Stimulated activated naive CD8-positive, alpha-beta T cell treated with anti-CD3 and anti-CD28 coated beads, Interleukin-15, amount 100 ng/mL, for 72 hours (primary cell): Measurements from ENCODE around the gene SALL3.

Source experiments
- ATAC-seq: fragments of 150-1000 bp; cut with Tn5 transposase; 2 replicates; pipeline ENCODE4 v1.10.0; 2021; ENCODE audit warnings: mild to moderate bottlenecking, moderate library complexity
- DNase-seq, 2 donors: peaks; one replicate each; pipeline ENCODE4 v3.0.0; 2021 to 2022
- H3K27ac Mint-ChIP-seq, 2 donors: one replicate each; pipeline ENCODE4 v1.8.0; 2022; ENCODE audit warnings: mild to moderate bottlenecking in 2 of 2, mixed read lengths in 2 of 2, moderate library complexity in 2 of 2
- H3K27me3 Mint-ChIP-seq: one replicate; pipeline ENCODE4 v1.8.0; 2022; ENCODE audit warnings: mixed read lengths
- H3K4me1 Mint-ChIP-seq: one replicate; pipeline ENCODE4 v1.8.0; 2022; ENCODE audit warnings: mild to moderate bottlenecking, mixed read lengths
- H3K4me3 Mint-ChIP-seq, 2 donors: one replicate each; pipeline ENCODE4 v1.8.0; 2022; ENCODE audit warnings: mild to moderate bottlenecking in 2 of 2, mixed read lengths in 2 of 2, moderate library complexity in 1 of 2
- H3K9me3 Mint-ChIP-seq, 2 donors: one replicate each; pipeline ENCODE4 v1.8.0; 2022; ENCODE audit warnings: mixed read lengths in 2 of 2

Gene SALL3

DNA sequence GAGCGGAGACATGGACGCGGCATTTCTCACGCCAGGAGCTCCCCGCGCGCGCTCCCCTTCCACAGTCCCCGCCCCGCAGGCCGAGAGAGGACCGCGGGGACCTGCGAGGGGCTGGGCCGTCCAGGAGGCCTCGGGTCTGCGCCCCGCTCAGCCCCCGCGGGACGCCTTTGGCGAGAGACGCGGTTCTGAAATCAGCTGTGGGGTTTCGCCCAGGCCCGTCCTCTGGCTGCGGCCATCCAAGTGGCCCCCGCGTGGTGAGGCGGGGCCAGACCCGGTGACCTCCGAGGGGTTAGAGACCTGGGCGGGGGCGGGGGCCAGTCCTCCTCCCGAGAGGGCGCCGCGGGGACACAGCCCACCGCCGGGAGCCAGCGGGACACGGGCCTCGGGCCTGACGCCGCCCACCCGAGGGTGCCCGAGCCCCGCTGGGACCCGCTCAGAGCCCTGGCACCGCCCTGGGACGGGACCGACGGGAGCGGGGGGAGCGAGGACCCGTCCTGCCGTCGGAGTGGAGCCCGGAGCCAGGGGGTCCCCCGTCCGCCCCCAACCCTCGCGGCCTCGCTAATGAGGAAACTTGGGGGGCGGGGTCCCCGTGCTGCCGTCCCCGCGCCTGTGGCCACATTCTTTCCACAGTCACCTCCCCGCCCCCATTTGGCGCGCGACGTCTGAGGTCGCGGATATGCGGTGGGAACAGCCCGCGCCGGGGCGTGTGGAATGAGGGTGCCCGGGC lies 6.1 kb upstream of the SALL3 start:
- Mint-ChIP-seq H3K4me1 (peaks cover 28% of the 10 kb centered on the region), H3K4me3 (peak overlapping the region in 1 of 2 donors; percentile 36), H3K27me3 (peaks cover 97% of the 10 kb centered on the region), H3K27ac (no peak overlapping the region), H3K9me3 (no peaks in the 10 kb centered on the region)
- DNase-seq: no peak
- peak; percentile 28 for ATAC-seq

DNA sequence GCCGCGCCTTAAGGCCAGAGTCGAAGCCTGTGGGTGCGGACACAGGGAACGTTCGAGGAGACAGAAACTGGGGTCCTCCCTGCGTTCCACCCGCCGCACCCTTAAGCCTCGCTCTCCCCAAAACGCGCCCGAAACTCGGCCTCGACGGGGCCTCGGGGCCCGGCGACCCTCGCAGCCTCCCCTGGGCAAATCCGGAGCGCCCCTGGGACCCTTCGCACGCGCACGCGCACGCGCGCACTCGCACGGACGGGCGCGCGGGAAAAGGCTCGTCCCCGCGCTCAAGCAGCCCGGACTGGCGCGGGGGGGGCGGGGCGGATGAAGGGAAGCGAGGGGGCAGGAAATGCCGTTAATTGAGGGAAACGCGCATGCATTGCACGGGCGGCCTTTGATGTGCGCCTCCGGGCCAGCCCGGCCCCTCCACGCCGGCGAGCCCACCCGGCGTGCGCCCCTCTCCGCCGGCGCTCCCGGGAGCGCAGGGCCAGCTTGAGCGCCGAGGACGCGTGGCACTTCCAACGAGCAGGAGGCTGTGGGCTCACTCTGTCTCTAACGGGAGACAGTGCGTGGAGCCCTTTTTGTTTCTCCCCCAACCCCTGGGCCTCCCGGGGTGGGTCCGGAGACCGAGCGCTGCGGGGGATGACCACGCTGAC lies 5.4 kb upstream of the SALL3 start:
- no peak for ATAC-seq
- no peaks in the 10 kb centered on the region for H3K9me3 Mint-ChIP-seq
- no peak for DNase-seq
- no peak overlapping the region for H3K27ac Mint-ChIP-seq
- H3K4me3 Mint-ChIP-seq: peak overlapping the region in 1 of 2 donors; percentile 39
- H3K4me1 Mint-ChIP-seq: peaks cover 28% of the 10 kb centered on the region
- peaks cover 94% of the 10 kb centered on the region for H3K27me3 Mint-ChIP-seq

DNA sequence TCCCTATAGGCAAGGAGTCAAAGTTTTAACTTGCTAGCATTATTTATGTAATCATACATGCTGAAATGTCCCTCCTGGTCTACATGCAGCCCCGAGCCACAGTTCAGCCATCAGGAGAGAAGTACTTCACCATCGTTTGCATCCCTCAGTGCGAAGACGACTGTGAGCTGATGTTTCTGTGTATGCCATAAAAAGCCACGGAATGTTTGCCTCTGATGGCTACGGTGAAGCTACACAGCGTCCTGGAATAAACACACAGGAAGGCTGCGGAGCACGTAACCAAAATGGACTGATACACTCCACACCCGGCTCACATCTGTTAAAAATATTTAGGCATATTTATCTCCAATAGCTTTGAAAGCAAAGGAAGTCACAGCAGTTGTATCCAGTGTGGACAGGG lies 4.3 kb upstream of the SALL3 start:
- no peaks in the 10 kb centered on the region for H3K9me3 Mint-ChIP-seq
- no peak for ATAC-seq
- H3K27ac Mint-ChIP-seq: peak overlapping the region in 1 of 2 donors; percentile 34
- no peak overlapping the region for H3K4me3 Mint-ChIP-seq
- peaks cover 28% of the 10 kb centered on the region for H3K4me1 Mint-ChIP-seq
- DNase-seq: no peak
- peaks cover 83% of the 10 kb centered on the region for H3K27me3 Mint-ChIP-seq

DNA sequence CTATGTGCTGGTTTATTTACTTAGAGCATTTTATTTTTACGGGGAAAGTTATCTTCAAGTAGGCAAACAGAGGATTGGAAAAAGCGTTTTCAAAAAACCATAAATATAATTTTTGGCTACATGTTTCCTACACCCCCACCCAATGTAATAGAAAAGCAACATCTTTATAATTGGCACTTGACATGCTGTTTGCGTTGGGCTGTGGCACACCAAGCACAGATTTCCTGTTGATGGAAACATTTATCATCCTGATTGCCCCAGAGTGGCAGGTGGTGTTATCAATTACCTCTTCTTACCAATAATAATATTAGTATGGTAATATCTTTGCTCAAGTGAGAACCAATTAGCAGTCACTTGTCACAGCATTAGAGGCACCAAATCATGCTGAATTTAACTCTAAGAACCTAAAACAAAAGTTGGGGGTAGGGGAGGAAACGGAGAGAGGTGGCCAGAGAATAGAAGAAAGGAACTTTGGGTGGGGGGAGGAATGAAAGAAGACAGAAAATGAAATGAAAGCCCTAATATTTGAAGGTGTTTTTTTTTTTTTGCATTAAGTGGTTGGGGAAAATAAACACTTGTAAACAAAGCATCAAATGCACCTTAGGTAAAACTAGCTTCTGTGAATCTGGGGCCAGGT lies 3.8 kb upstream of the SALL3 start:
- peaks cover 28% of the 10 kb centered on the region for H3K4me1 Mint-ChIP-seq
- peaks cover 80% of the 10 kb centered on the region for H3K27me3 Mint-ChIP-seq
- H3K27ac Mint-ChIP-seq: no peak overlapping the region
- no peak for ATAC-seq
- no peak overlapping the region for H3K4me3 Mint-ChIP-seq
- no peaks in the 10 kb centered on the region for H3K9me3 Mint-ChIP-seq
- DNase-seq: no peak

DNA sequence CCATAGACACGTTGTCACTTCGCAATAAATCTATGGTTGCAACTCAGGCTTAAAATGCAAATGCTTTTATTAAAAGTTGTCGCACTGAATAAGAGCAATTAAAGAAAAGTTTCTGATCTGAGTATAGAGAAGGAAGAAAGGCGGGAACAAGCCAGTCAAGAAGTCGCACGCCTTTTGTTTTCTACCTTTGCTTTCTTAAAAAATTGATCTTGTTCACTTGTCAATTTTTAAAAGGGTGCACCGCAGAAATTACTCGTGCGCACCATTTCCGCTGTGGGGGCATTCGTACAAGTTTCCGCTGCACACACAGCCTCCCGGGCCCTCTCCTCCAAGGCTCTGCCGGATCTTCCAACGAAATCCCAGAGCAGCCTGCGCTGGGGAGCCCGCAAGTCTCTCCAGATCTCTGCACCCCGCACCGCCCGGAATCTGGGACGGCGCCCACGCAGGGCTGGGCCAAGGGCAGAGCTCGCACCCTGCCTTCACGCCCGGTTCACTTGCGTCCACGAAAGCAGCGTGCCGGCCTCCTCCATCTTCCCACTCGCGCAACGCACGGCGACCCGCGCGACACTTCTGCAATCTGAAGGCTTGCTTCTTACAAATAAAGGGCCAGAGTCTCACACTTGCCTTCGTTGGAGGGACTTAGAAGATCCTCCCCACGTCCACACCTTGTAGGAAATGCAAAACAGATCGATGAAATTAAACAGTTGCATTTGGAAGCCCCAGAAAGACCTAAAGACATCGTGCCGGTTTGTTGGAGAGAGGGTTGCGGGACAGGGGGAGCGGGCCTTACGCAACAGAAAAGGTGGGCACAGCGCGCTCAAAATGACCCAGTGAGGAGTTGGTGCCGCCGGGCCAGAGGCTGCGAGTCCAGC lies 2.6 kb upstream of the SALL3 start:
- Mint-ChIP-seq H3K4me1 (peaks cover 28% of the 10 kb centered on the region), H3K9me3 (no peaks in the 10 kb centered on the region), H3K4me3 (peak overlapping the region in 1 of 2 donors; percentile 50), H3K27ac (no peak overlapping the region), H3K27me3 (peaks cover 80% of the 10 kb centered on the region)
- ATAC-seq (no peak), DNase-seq (no peak)

DNA sequence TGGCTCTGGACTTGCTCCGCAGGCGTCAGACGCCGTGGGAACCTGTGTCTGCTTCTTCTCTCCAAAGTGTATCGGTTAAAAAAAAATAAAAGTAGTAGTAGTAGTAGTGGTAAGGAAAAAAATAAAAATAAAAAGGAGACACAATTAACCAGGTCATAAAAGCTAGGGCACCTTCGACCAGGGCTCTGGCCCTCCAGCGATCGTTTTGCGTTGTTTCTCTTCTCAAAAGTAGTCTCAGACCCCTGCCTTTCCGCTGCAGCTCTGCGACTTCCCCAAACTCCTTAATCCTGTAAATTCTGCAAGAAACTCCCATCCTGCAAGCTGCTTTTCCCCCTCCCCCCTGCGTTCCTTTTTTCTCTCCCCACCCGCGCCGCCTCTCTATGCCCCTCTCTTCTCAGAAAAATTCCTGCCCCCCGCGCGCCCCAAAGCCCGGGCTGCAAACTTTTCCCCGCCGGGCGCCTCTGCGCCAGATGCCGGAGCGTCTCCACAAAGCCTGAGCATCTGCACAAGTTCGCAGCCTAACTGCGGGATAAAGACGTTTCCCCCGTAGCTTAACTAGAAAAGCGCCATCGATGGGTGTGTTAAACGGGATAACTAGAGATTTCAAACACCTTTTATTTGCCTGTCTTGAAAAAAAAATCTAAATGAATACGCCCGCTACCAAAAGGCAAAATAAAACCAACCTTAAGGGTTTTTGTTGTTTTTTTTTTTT lies 1.8 kb upstream of the SALL3 start:
- Mint-ChIP-seq H3K4me1 (peaks cover 27% of the 10 kb centered on the region), H3K9me3 (no peaks in the 10 kb centered on the region), H3K27me3 (peaks cover 80% of the 10 kb centered on the region), H3K27ac (no peak overlapping the region), H3K4me3 (peak overlapping the region; percentile 50 to 66)
- DNase-seq: no peak
- ATAC-seq: no peak

DNA sequence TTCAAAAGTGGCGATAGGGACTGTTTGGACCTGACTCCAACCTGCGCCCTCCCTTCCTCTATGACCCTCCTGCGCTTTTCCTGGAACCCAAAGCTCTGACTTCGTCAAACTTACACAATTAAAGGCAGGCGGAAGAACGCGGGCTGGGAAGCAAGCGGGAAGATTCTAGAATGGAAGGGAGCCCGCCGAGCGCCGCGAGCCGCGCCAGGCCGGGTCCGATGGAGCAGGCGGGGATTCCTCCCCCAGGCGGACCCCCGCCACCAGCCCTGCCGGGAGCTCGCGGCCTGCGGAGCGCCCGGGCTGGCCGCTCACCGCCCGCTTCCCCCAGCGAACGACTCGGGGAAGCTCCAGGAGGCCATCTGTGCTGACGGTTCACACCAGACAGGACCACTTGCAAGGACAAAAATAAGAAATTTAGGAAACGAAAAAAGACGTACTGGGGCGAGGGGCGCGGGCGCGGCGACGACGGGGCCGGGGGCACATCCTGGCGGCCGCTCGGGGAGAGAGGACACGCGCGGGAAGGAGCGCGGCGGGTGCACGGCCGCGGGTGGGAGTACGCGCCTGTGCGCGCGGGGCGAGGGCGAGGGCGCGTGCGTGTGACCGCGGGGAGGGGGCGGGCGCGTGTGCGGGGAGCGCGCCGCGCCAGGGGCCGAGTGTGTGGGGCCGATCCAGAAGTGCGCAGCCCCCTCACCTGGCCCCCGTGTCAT lies 1.1 kb upstream of the SALL3 start:
- Mint-ChIP-seq H3K27me3 (peaks cover 79% of the 10 kb centered on the region), H3K9me3 (no peaks in the 10 kb centered on the region), H3K4me1 (peaks cover 23% of the 10 kb centered on the region), H3K27ac (no peak overlapping the region), H3K4me3 (peak overlapping the region; percentile 60 to 66)
- no peak for DNase-seq
- ATAC-seq: no peak

DNA sequence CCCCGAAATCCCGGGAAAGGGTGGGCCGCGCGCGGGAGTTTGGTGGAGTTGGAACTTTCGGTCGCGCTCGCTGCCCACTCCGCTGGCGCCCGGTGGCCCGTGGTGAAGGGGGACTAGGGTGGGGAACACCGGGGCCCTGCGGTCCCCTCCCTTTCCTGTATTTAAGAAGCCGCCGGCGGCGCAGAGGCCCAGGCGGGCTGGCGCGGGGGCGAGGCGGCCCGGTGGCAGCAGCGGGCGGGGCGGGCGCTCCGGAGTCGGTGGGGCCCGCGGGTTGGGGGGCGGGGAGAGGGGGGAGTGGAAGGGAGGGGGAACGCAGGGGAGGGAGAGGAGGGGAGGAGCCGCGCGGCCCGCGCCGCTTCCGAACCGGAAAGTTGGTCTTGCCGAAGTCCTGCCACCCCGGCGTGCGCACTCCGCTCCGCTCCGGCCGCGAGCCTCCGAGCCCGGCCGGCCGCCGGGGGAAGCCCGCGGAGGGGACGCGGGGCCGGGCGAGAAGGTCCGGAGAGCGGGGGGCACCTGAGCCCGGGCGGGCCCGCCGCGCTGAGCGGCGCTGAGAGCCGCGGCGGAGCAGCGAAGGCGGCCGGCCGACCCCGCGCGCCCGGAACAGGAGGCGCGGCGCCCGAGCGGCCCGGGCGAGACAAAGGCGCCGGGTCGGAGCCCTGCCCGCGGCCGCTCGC lies 425 bp upstream of the SALL3 start:
- DNase-seq (no peak), ATAC-seq (peak; percentile 39)
- H3K27ac Mint-ChIP-seq: no peak overlapping the region
- peaks cover 23% of the 10 kb centered on the region for H3K4me1 Mint-ChIP-seq
- H3K27me3 Mint-ChIP-seq: peaks cover 79% of the 10 kb centered on the region
- no peak overlapping the region for H3K4me3 Mint-ChIP-seq
- H3K9me3 Mint-ChIP-seq: no peaks in the 10 kb centered on the region

DNA sequence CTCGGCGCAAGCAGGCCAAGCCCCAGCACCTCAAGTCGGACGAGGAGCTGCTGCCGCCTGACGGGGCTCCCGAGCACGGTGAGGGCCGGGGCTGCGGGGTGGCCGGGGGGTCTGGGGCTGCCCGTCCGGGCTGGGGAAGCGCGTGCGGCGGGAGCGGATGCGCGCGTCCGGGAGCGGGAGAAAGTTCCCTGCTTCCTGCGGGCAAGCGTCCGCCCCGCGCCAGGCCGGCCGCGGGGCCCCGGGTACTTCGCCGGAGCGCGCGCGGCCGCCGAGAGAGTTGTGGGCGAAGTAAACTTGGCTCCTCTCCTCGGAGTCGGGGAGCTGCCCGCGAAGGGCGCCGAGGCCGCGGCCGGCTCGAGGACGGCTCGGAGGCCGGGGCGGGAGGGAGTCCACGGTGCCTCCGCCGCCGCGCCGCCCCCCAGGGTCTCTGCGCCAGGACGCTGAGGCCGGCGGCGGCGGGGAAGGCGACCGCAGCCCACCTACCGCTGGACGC lies 707 bp downstream of the SALL3 start:
- Mint-ChIP-seq H3K27ac (no peak overlapping the region), H3K9me3 (no peaks in the 10 kb centered on the region), H3K4me3 (no peak overlapping the region), H3K27me3 (peaks cover 77% of the 10 kb centered on the region), H3K4me1 (peaks cover 17% of the 10 kb centered on the region)
- DNase-seq (no peak), ATAC-seq (no peak)

DNA sequence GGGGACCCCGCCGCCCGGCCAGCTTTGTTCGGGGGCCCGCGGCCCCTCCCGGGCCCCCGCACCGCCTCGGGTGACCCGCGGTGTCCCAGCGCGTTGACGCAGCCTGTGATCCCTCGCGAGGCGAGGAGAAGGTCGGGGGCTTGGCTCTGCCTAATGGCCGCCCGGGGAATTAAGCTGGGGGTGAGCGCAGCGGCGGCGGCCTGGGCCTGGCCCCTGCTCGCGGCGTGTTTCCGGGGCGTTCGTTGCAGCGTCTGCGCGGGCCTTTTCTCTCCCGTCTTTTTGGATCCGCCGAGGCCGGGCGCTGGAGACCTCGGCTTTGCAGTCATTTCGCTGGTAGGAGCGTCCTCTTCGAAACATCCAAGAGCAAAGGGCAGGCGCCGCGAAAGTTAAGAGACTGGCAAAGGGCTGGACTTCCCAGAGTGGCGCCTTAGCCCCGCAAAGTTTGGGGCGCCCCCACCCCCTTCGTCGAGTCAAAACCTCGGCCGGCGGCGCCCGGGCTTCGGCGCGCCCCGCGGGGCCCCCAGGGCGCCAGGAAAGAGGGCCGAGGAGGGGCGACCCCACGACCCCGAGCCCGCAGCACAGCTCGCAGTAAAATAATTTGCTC lies 1.3 kb downstream of the SALL3 start:
- no peaks in the 10 kb centered on the region for H3K9me3 Mint-ChIP-seq
- peaks cover 20% of the 10 kb centered on the region for H3K4me1 Mint-ChIP-seq
- H3K27me3 Mint-ChIP-seq: peaks cover 77% of the 10 kb centered on the region
- no peak overlapping the region for H3K27ac Mint-ChIP-seq
- no peak for DNase-seq
- no peak for ATAC-seq
- peak overlapping the region; percentile 37 to 48 for H3K4me3 Mint-ChIP-seq

DNA sequence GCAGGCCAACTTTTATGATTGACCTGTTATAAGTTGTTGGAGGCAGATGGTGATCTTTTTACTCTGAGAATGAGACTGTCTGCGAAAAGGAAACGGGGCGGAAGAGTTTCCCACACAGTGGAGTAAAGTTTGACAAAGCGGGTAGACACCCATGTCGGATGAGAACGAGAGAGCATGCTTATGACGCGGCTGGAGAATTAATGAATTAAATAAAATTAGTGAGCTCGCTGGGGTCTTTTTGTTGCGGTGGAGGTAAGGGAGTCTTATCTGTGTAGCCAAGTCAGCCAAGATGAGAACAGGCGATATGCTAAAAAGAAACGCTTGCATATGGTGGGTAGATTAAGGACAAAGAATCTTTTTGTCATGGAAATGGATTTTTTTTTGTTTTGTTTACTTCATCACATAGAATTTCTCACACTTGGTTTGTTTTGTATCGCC lies 1.8 kb downstream of the SALL3 start:
- no peak for DNase-seq
- no peak for ATAC-seq
- no peaks in the 10 kb centered on the region for H3K9me3 Mint-ChIP-seq
- H3K27ac Mint-ChIP-seq: no peak overlapping the region
- peaks cover 77% of the 10 kb centered on the region for H3K27me3 Mint-ChIP-seq
- H3K4me3 Mint-ChIP-seq: peak overlapping the region in 1 of 2 donors; percentile 13
- H3K4me1 Mint-ChIP-seq: peaks cover 24% of the 10 kb centered on the region

DNA sequence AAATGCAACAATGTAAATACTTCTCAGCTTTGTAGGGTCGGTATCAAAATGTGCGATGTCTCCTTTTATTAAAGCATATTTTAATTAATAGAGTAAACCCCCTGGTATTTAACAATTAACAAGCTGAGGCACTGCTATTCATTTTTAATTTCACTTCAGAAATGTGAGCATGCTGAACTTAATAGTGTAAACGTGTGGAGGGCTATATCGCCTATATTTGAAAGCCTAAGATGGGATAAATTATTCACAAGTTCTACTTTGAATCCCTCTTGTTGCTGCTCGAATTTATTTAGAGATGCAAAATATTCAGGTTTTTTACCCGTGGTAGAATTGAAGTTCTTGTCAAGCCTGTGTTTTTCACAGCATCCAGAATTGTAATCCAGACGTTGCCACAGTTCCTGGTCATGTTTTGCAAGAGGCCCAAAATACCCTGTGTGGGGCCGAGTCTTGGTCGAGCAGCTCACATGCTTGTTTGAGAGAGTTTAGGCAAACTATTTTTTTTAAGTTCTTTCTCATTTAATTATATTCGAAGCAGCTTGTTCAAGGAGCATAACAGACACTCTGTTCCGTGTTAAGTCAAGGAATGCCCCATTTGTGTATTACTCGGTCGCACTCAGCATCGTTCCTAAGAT lies 2.5 kb downstream of the SALL3 start:
- Mint-ChIP-seq H3K4me1 (peaks cover 21% of the 10 kb centered on the region), H3K4me3 (no peak overlapping the region), H3K27ac (no peak overlapping the region), H3K27me3 (peaks cover 72% of the 10 kb centered on the region), H3K9me3 (no peaks in the 10 kb centered on the region)
- DNase-seq (no peak), ATAC-seq (no peak)

DNA sequence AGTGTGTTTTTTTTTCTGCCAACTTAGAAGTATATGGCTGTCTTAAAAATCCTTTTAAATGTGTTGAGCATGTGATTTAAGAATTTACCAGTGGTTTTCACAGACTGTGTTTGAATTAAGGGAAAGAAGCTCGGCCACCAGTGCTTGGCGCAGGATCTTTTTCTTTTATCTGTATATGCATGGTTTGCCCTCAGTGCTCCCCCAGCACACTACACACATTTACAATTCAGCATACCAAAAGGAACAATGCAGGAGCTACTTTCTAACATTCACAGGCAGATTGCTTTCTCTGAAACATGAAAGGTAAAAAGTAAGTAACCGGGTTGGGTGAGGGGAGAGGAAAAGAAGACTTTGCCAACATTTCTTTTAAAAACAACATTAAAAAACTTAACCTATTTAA lies 3.9 kb downstream of the SALL3 start:
- DNase-seq (no peak), ATAC-seq (no peak)
- H3K4me3 Mint-ChIP-seq: no peak overlapping the region
- peaks cover 65% of the 10 kb centered on the region for H3K27me3 Mint-ChIP-seq
- no peaks in the 10 kb centered on the region for H3K9me3 Mint-ChIP-seq
- H3K4me1 Mint-ChIP-seq: peaks cover 7% of the 10 kb centered on the region
- no peak overlapping the region for H3K27ac Mint-ChIP-seq
